H1 (cell line): ENCODE results near the gene PCDHGA7. TPM values are rescaled to one million over a fixed set of nuclear protein-coding genes. Genes with fewer than 3 reads are reported as not detected.

Experiments used
- CTCF ChIA-PET: fragments of 300-600 bp; sonication (Branson Sonifier 250); formaldehyde crosslinking; loops from one replicate; lab custom pipeline; 2021; ENCODE audit not compliant: partially characterized antibody; lab: Charles Lee
- POLR2A ChIA-PET: fragments of 300-600 bp; sonication (Branson Sonifier 250); formaldehyde crosslinking; loops from one replicate; lab custom pipeline; 2021; ENCODE audit warnings: inconsistent platforms; ENCODE audit not compliant: partially characterized antibody; lab: Charles Lee
- DNase-seq, 2 experiments: peaks; one replicate each; pipeline versions ENCODE4 v3.0.0 to v3.0.0-alpha.2; 2010 to 2022; ENCODE audit warnings: low spot score in 2 of 2, low read depth in 1 of 2, mixed read lengths in 1 of 2
- FAIRE-seq: peaks from 2 replicates; lab custom pipeline; 2011; peaks lifted over from hg19 to GRCh38; lab: Jason Lieb, UNC
- H2AFZ ChIP-seq: 2 replicates; pipeline ENCODE4 v1.8.1; 2012; ENCODE audit warnings: low read length, inconsistent platforms
- H2AK5ac ChIP-seq: 2 replicates; pipeline ENCODE4 v1.6.1; 2013; ENCODE audit warnings: low read depth, low read length
- H2BK120ac ChIP-seq: replicated peaks from 2 replicates; pipeline ENCODE3; 2013; ENCODE audit warnings: low read depth, low read length, inconsistent platforms
- H2BK12ac ChIP-seq: 2 replicates; pipeline ENCODE4 v1.6.1; 2013; ENCODE audit warnings: low read depth, low read length
- H2BK15ac ChIP-seq: 2 replicates; pipeline ENCODE4 v1.6.1; 2013; ENCODE audit warnings: low read length
- H2BK20ac ChIP-seq: 2 replicates; pipeline ENCODE4 v1.6.1; 2013; ENCODE audit warnings: low read length
- H2BK5ac ChIP-seq: 2 replicates; pipeline ENCODE4 v1.6.1; 2013; ENCODE audit warnings: low read depth, low read length
- H3K14ac ChIP-seq: 2 replicates; pipeline ENCODE4 v1.6.1; 2013; ENCODE audit warnings: inconsistent platforms; ENCODE audit not compliant: insufficient read length
- H3K18ac ChIP-seq: 2 replicates; pipeline ENCODE4 v1.6.1; 2013; ENCODE audit warnings: low read length; ENCODE audit errors: extremely low read depth
- H3K23ac ChIP-seq: 2 replicates; pipeline ENCODE4 v1.6.1; 2013; ENCODE audit warnings: inconsistent platforms; ENCODE audit not compliant: insufficient read length
- H3K23me2 ChIP-seq: 2 replicates; pipeline ENCODE4 v1.6.1; 2013; ENCODE audit warnings: low read depth, low read length
- H3K27ac ChIP-seq: 2 replicates; pipeline ENCODE4 v1.6.1; 2011; ENCODE audit warnings: low read depth, low read length, inconsistent platforms
- H3K27me3 ChIP-seq, 4 experiments: replicated peaks in 1 of 4; 1 replicate in 1 of 4; 2 replicates in 3 of 4; pipeline versions ENCODE4 v1.6.1 to v1.8.1; 2011 to 2013; ENCODE audit warnings: low read length in 3 of 4, mild to moderate bottlenecking in 3 of 4, inconsistent platforms in 2 of 4, mixed read lengths in 2 of 4, moderate library complexity in 1 of 4; ENCODE audit not compliant: control insufficient read depth in 3 of 4, insufficient read depth in 3 of 4; ENCODE audit errors: extremely low read depth in 1 of 4
- H3K36me3 ChIP-seq, 4 experiments: 2 replicates each; pipeline versions ENCODE4 v1.6.1 to v1.8.1; 2011 to 2013; ENCODE audit warnings: mild to moderate bottlenecking in 4 of 4, low read length in 3 of 4, moderate library complexity in 2 of 4, control low read depth in 1 of 4, inconsistent platforms in 1 of 4; ENCODE audit not compliant: insufficient read depth in 4 of 4, control insufficient read depth in 2 of 4
- H3K4ac ChIP-seq: replicated peaks from 2 replicates; pipeline ENCODE3; 2013; ENCODE audit warnings: low read length, low read depth, mixed read lengths, inconsistent platforms; ENCODE audit not compliant: insufficient read length
- H3K4me1 ChIP-seq, 4 experiments: replicated peaks in 1 of 4; 1 replicate in 1 of 4; 2 replicates in 3 of 4; pipeline versions ENCODE4 v1.6.1 to v1.8.1; 2011 to 2013; ENCODE audit warnings: low read length in 3 of 4, inconsistent platforms in 2 of 4, mixed read lengths in 1 of 4; ENCODE audit not compliant: insufficient read depth in 4 of 4, control insufficient read depth in 3 of 4
- H3K4me2 ChIP-seq, 2 experiments: 2 replicates each; pipeline versions ENCODE4 v1.6.1 to v1.8.1; 2011 to 2013; ENCODE audit warnings: low read depth in 2 of 2, low read length in 2 of 2, control low read depth in 1 of 2, inconsistent platforms in 1 of 2, mild to moderate bottlenecking in 1 of 2; ENCODE audit not compliant: insufficient read depth in 1 of 2
- H3K4me3 ChIP-seq, 4 experiments: fragments of 200-600, 300-600 bp in 1 of 4; sonication (generic), shearing (Covaris generic), sonication (Bioruptor Twin) in 1 of 4; 2 replicates each; pipeline versions ENCODE4 v1.5.1 to v1.8.1; 2011 to 2016; ENCODE audit warnings: low read length in 4 of 4, low read depth in 3 of 4, control low read depth in 2 of 4, inconsistent platforms in 2 of 4, mild to moderate bottlenecking in 2 of 4, mixed read lengths in 1 of 4, moderate library complexity in 1 of 4; ENCODE audit not compliant: insufficient read depth in 2 of 4; ENCODE audit errors: extremely low read depth in 1 of 4
- H3K56ac ChIP-seq: replicated peaks from 2 replicates; pipeline ENCODE3; 2013; ENCODE audit warnings: low read depth, mild to moderate bottlenecking, mixed read lengths, low read length, inconsistent platforms; ENCODE audit not compliant: insufficient read length
- H3K79me1 ChIP-seq: 2 replicates; pipeline ENCODE4 v1.6.1; 2013; ENCODE audit warnings: low read depth, low read length, control low read depth
- H3K79me2 ChIP-seq, 2 experiments: 2 replicates each; pipeline versions ENCODE4 v1.6.1 to v1.8.1; 2012 to 2013; ENCODE audit warnings: low read length in 2 of 2, mild to moderate bottlenecking in 2 of 2, inconsistent platforms in 1 of 2; ENCODE audit not compliant: insufficient read depth in 2 of 2, control insufficient read depth in 1 of 2
- H3K9ac ChIP-seq, 4 experiments: replicated peaks in 1 of 4; 1 replicate in 1 of 4; 2 replicates in 3 of 4; pipeline versions ENCODE4 v1.6.1 to v1.8.1; 2011 to 2013; ENCODE audit warnings: low read depth in 3 of 4, low read length in 3 of 4, control low read depth in 2 of 4, mild to moderate bottlenecking in 2 of 4, moderate library complexity in 2 of 4, inconsistent platforms in 1 of 4; ENCODE audit errors: extremely low read depth in 1 of 4
- H3K9me3 ChIP-seq, 2 experiments: 2 replicates each; pipeline versions ENCODE4 v1.6.1 to v1.8.1; 2012 to 2013; ENCODE audit warnings: mild to moderate bottlenecking in 2 of 2, moderate library complexity in 2 of 2, control low read depth in 1 of 2, inconsistent platforms in 1 of 2, low read depth in 1 of 2, low read length in 1 of 2, mixed read lengths in 1 of 2; ENCODE audit not compliant: insufficient read depth in 2 of 2
- H4K20me1 ChIP-seq, 2 experiments: replicated peaks in 1 of 2; 2 replicates each; pipeline versions ENCODE3 to v1.8.1; 2011 to 2013; ENCODE audit warnings: inconsistent platforms in 2 of 2, low read length in 2 of 2, mild to moderate bottlenecking in 1 of 2; ENCODE audit not compliant: insufficient read depth in 2 of 2, control insufficient read depth in 1 of 2
- H4K5ac ChIP-seq: 2 replicates; pipeline ENCODE4 v1.6.1; 2013; ENCODE audit warnings: low read length, low read depth, mixed read lengths, inconsistent platforms; ENCODE audit not compliant: insufficient read length
- H4K8ac ChIP-seq: 2 replicates; pipeline ENCODE4 v1.8.0; 2013; ENCODE audit warnings: mild to moderate bottlenecking, moderate library complexity, low read length, inconsistent platforms; ENCODE audit not compliant: insufficient read depth; ENCODE audit errors: extremely low read depth
- H4K91ac ChIP-seq: replicated peaks from 2 replicates; pipeline ENCODE3; 2013; ENCODE audit warnings: low read length, mixed read lengths, inconsistent platforms; ENCODE audit not compliant: insufficient read length
- CTCF ChIP-seq, 3 experiments: IDR thresholded peaks; 1 replicate in 2 of 3; 2 replicates in 1 of 3; pipeline versions ENCODE4 v1.5.1 to v1.6.1; 2011; ENCODE audit warnings: low read length in 3 of 3, mild to moderate bottlenecking in 3 of 3, inconsistent platforms in 2 of 3, low read depth in 1 of 3, moderate library complexity in 1 of 3; ENCODE audit not compliant: insufficient read depth in 1 of 3; ENCODE audit errors: control extremely low read depth in 1 of 3
- EP300 ChIP-seq, 2 experiments: IDR thresholded peaks; 1 replicate in 1 of 2; 2 replicates in 1 of 2; pipeline ENCODE4 v1.6.1; 2011 to 2012; ENCODE audit warnings: low read depth in 2 of 2, low read length in 2 of 2, mild to moderate bottlenecking in 2 of 2, borderline replicate concordance in 1 of 2, inconsistent platforms in 1 of 2, moderate library complexity in 1 of 2
- RAD21 ChIP-seq, 2 experiments: IDR thresholded peaks in 1 of 2; conservative IDR thresholded peaks in 1 of 2; 2 replicates each; pipeline ENCODE4 v1.6.1; 2011; ENCODE audit warnings: low read depth in 2 of 2, low read length in 2 of 2, improper control_type of control experiment in 1 of 2, inconsistent platforms in 1 of 2, mild to moderate bottlenecking in 1 of 2, moderate library complexity in 1 of 2
- ZNF274 ChIP-seq: IDR thresholded peaks from 2 replicates; pipeline ENCODE4 v1.7.0; 2012; ENCODE audit warnings: low read length, borderline replicate concordance; ENCODE audit errors: extremely low read depth
- WGBS, 2 experiments: shearing (Covaris generic) in 1 of 2; methylation state at CpG; one replicate each; pipeline versions ENCODE4 v1.1.6 to v1.1.7; 2013 to 2015; ENCODE audit warnings: low lambda C conversion rate in 2 of 2, mixed read lengths in 2 of 2, inconsistent platforms in 1 of 2, low coverage in 1 of 2, missing lambda C conversion rate in 1 of 2; ENCODE audit not compliant: insufficient replicate concordance in 2 of 2, insufficient coverage in 1 of 2, insufficient read length in 1 of 2; ENCODE audit errors: extremely low coverage in 1 of 2, missing lambda C conversion rate in 1 of 2; 5-methylcytosine and 5-hydroxymethylcytosine counted together
- polyA plus RNA-seq, 7 experiments: library from polyadenylated mRNA; depleted of rRNA in 3 of 7; stranded (reverse) in 5 of 7; unstranded in 2 of 7; fragments of >200 nt in 5 of 7; fragments of 200-250 nt in 2 of 7; gene quantifications; 1 replicate in 5 of 7; 2 replicates in 1 of 7; 4 replicates in 1 of 7; pipeline versions ENCODE4 v1.2.1 to v1.2.3, GENCODE V29; 2011 to 2013; ENCODE audit warnings: missing spikeins in 2 of 7, mixed read lengths in 2 of 7
- total RNA-seq: library from RNA; stranded (reverse); fragmentation: NEBNext Ultra II Directional; extraction: Animal tissue kit (Norgen Biotek cat#: 25700); gene quantifications from 2 replicates; pipeline ENCODE4 v1.2.1, GENCODE V29; 2021

Gene PCDHGA7
- total and polyA plus RNA-seq, 2 of the 8 experiments (the other 6 are each of a cell fraction or from before 2014, with no cell fraction given), result 0.39 to 1.1 TPM

GRCh38 chr5:141402553-141403243 lies 20.2 kb downstream of the PCDHGA7 start, which contains the start of gene PCDHGA9:
Gene PCDHGA9 (plus strand): TSS chr5:141402778. CDS start chr5:141402953, 175 bp downstream.
- FAIRE-seq, result no peak
- no peak for DNase-seq
- H3K4me2 ChIP-seq, result no peak within 1 kb of the TSS
- H4K5ac ChIP-seq, result no peak within 1 kb of the TSS
- no peak within 1 kb of the TSS for H3K27ac ChIP-seq
- no peak within 1 kb of the TSS for H2BK5ac ChIP-seq
- H3K18ac ChIP-seq, result no peak within 1 kb of the TSS
- no peak within 1 kb of the TSS for H2AFZ ChIP-seq
- no peak within 1 kb of the TSS for H2BK120ac ChIP-seq
- WGBS, 2 experiments, result 94% methylated on average over 26 of the region's 27 CpGs; no CpG with 5 or more reads in 1 of the 2 experiments
- H4K8ac ChIP-seq, result no peak within 1 kb of the TSS
- no peak within 1 kb of the TSS for H3K4ac ChIP-seq
- H3K36me3 ChIP-seq, result peaks cover 0 to 12% (median 0%) of the 10 kb centered on the region in 4 experiments; a peak in 1 of 8 replicates
- H3K9me3 ChIP-seq, result peaks cover 26 to 43% of the 10 kb centered on the region in 2 experiments
- H3K27me3 ChIP-seq, result no peaks in the 10 kb centered on the region
- H3K23me2 ChIP-seq, result no peaks in the 10 kb centered on the region
- H3K56ac ChIP-seq, result no peak within 1 kb of the TSS
- CTCF ChIA-PET, result interaction anchor here (0.6 to 23.3 kb wide), 17 partner anchors 10 to 247 kb away, joined by 3 to 1236 read pairs (median 4); partner anchors contain the start of genes PCDHGA10, PCDHGA11, PCDHGA8 and PCDHGB1
- no peak within 1 kb of the TSS for H3K14ac ChIP-seq
- no peaks in the 10 kb centered on the region for H3K4me1 ChIP-seq
- no peak within 1 kb of the TSS for H3K23ac ChIP-seq
- no peaks in the 10 kb centered on the region for H4K20me1 ChIP-seq
- H4K91ac ChIP-seq, result no peak within 1 kb of the TSS
- no peak within 1 kb of the TSS for H2BK15ac ChIP-seq
- no peak within 1 kb of the TSS for H2BK20ac ChIP-seq
- H2AK5ac ChIP-seq, result no peak within 1 kb of the TSS
- no peak within 1 kb of the TSS for H2BK12ac ChIP-seq
- peak; percentile 33 to 46 for TF ChIP-seq RAD21 (IDR thresholded peaks at IDR 0.05 in 1 of 2, conservative IDR thresholded peaks at IDR 0.05 in 1 of 2; ENCODE audit: low read depth in 2 of 2, low read length in 2 of 2)
- TF ChIP-seq EP300 (IDR thresholded peaks at IDR 0.05; ENCODE audit: borderline replicate concordance in 1 of 2, low read depth in 2 of 2, low read length in 2 of 2), result no peak
- TF ChIP-seq CTCF (IDR thresholded peaks at IDR 0.05; ENCODE audit: control extremely low read depth in 1 of 3, insufficient read depth in 1 of 3, low read depth in 1 of 3, low read length in 3 of 3), result peak in 2 of 3 experiments; percentile 21 to 35; a peak in 3 of 4 replicates
- no peak for TF ChIP-seq ZNF274
- H3K79me2 ChIP-seq, result no peaks in the 10 kb centered on the region
- H3K4me3 ChIP-seq, result no peak within 1 kb of the TSS
- POLR2A ChIA-PET, result no interaction called here
- H3K9ac ChIP-seq, result no peak within 1 kb of the TSS
- no peaks in the 10 kb centered on the region for H3K79me1 ChIP-seq
